Measurements from ENCODE around the gene CYBA. TPM values are rescaled to one million over a fixed set of nuclear protein-coding genes. Genes with fewer than 3 reads are reported as not detected.

CYBA gene
- polyA plus RNA-seq, 1 donor from 2014 or later: 6.3 TPM

- Histone ChIP-seq H3K27ac (ENCODE audit: low read length) (no peak overlapping the region), H3K4me2 (ENCODE audit: low read length) (no peak overlapping the region), H4K20me1 (ENCODE audit: insufficient read depth) (no peaks in the 10 kb centered on the region), H3K4me3 (ENCODE audit: low read length) (no peak overlapping the region), H3K9me3 (ENCODE audit: low read length) (no peaks in the 10 kb centered on the region), H3K27me3 (ENCODE audit: insufficient read depth, low read depth, low read length) (no peaks in the 10 kb centered on the region), H3K9ac (ENCODE audit: low read length) (no peak overlapping the region), H3K36me3 (ENCODE audit: insufficient read depth, low read length) (peaks cover 5% of the 10 kb centered on the region), H3K79me2 (replicated peaks; ENCODE audit: insufficient read depth, low read length) (peaks cover 4% of the 10 kb centered on the region), H3K9me2 (ENCODE audit: insufficient read depth, low read length) (no peaks in the 10 kb centered on the region), H3F3A (ENCODE audit: insufficient read depth, low read length, poor library complexity, severe bottlenecking) (no peaks in the 10 kb centered on the region), H2AFZ (ENCODE audit: low read depth, low read length) (no peak overlapping the region)
- TF ChIP-seq POLR2AphosphoS5 (IDR thresholded peaks at IDR 0.05): no peak
- TF ChIP-seq MXI1 (conservative IDR thresholded peaks at IDR 0.05; ENCODE audit: poor library complexity, severe bottlenecking): no peak
- no peak for TF ChIP-seq SMC3 (conservative IDR thresholded peaks at IDR 0.05; ENCODE audit: poor library complexity)
- TF ChIP-seq EZH2 (IDR thresholded peaks at IDR 0.05; ENCODE audit: borderline replicate concordance, insufficient read depth, low read length, poor library complexity, severe bottlenecking): no peak
- TF ChIP-seq EP300 (conservative IDR thresholded peaks at IDR 0.05; ENCODE audit: poor library complexity, severe bottlenecking): no peak
- no peak for TF ChIP-seq REST (IDR thresholded peaks at IDR 0.05; ENCODE audit: borderline replicate concordance)
- TF ChIP-seq RAD21 (conservative IDR thresholded peaks at IDR 0.05): no peak
- TF ChIP-seq, protein P1, sequence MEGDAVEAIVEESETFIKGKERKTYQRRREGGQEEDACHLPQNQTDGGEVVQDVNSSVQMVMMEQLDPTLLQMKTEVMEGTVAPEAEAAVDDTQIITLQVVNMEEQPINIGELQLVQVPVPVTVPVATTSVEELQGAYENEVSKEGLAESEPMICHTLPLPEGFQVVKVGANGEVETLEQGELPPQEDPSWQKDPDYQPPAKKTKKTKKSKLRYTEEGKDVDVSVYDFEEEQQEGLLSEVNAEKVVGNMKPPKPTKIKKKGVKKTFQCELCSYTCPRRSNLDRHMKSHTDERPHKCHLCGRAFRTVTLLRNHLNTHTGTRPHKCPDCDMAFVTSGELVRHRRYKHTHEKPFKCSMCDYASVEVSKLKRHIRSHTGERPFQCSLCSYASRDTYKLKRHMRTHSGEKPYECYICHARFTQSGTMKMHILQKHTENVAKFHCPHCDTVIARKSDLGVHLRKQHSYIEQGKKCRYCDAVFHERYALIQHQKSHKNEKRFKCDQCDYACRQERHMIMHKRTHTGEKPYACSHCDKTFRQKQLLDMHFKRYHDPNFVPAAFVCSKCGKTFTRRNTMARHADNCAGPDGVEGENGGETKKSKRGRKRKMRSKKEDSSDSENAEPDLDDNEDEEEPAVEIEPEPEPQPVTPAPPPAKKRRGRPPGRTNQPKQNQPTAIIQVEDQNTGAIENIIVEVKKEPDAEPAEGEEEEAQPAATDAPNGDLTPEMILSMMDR (IDR thresholded peaks at IDR 0.05; ENCODE audit: poor library complexity, severe bottlenecking): no peak
- TF ChIP-seq TAF1 (IDR thresholded peaks at IDR 0.05; ENCODE audit: low read depth): no peak
These were observed 52.9 kb downstream of the CYBA start for GRCh38 chr16:88597856-88598491.

GRCh38 chr16:88596483-88596882, 54.4 kb downstream of the CYBA start:
- Histone ChIP-seq H3K79me2 (replicated peaks; ENCODE audit: insufficient read depth, low read length) (peaks cover 4% of the 10 kb centered on the region), H3K4me2 (ENCODE audit: low read length) (no peak overlapping the region), H3K27me3 (ENCODE audit: insufficient read depth, low read depth, low read length) (no peaks in the 10 kb centered on the region), H3K9me2 (ENCODE audit: insufficient read depth, low read length) (no peaks in the 10 kb centered on the region), H3K9me3 (ENCODE audit: low read length) (no peaks in the 10 kb centered on the region), H3K27ac (ENCODE audit: low read length) (no peak overlapping the region), H3K36me3 (ENCODE audit: insufficient read depth, low read length) (peaks cover 5% of the 10 kb centered on the region), H3K4me3 (ENCODE audit: low read length) (no peak overlapping the region), H2AFZ (ENCODE audit: low read depth, low read length) (no peak overlapping the region), H4K20me1 (ENCODE audit: insufficient read depth) (no peaks in the 10 kb centered on the region), H3K9ac (ENCODE audit: low read length) (no peak overlapping the region), H3F3A (ENCODE audit: insufficient read depth, low read length, poor library complexity, severe bottlenecking) (no peaks in the 10 kb centered on the region)
- TF ChIP-seq POLR2AphosphoS5 (IDR thresholded peaks at IDR 0.05) (no peak), MXI1 (conservative IDR thresholded peaks at IDR 0.05; ENCODE audit: poor library complexity, severe bottlenecking) (no peak), SMC3 (conservative IDR thresholded peaks at IDR 0.05; ENCODE audit: poor library complexity) (no peak), TAF1 (IDR thresholded peaks at IDR 0.05; ENCODE audit: low read depth) (no peak), EZH2 (IDR thresholded peaks at IDR 0.05; ENCODE audit: borderline replicate concordance, insufficient read depth, low read length, poor library complexity, severe bottlenecking) (no peak), EP300 (conservative IDR thresholded peaks at IDR 0.05; ENCODE audit: poor library complexity, severe bottlenecking) (no peak), RAD21 (conservative IDR thresholded peaks at IDR 0.05) (no peak), REST (IDR thresholded peaks at IDR 0.05; ENCODE audit: borderline replicate concordance) (no peak)
- TF ChIP-seq, protein P1 (IDR thresholded peaks at IDR 0.05; ENCODE audit: poor library complexity, severe bottlenecking): no peak
